Placental epithelial cell (primary cell): ENCODE data around the gene KDM3B. TPM values are rescaled to one million over a fixed set of nuclear protein-coding genes. Genes with fewer than 3 reads are reported as not detected.

Source experiments
- small RNA-seq: library from RNA; depleted of rRNA; stranded (forward); fragments of <200 nt; gene quantifications from one replicate; pipeline ENCODE3, GENCODE V24; 2012
- total RNA-seq: library from RNA; depleted of rRNA; stranded (reverse); fragments of >200 nt; gene quantifications from 2 replicates; pipeline ENCODE4 v1.2.3, GENCODE V29; 2012

KDM3B gene, protein sequence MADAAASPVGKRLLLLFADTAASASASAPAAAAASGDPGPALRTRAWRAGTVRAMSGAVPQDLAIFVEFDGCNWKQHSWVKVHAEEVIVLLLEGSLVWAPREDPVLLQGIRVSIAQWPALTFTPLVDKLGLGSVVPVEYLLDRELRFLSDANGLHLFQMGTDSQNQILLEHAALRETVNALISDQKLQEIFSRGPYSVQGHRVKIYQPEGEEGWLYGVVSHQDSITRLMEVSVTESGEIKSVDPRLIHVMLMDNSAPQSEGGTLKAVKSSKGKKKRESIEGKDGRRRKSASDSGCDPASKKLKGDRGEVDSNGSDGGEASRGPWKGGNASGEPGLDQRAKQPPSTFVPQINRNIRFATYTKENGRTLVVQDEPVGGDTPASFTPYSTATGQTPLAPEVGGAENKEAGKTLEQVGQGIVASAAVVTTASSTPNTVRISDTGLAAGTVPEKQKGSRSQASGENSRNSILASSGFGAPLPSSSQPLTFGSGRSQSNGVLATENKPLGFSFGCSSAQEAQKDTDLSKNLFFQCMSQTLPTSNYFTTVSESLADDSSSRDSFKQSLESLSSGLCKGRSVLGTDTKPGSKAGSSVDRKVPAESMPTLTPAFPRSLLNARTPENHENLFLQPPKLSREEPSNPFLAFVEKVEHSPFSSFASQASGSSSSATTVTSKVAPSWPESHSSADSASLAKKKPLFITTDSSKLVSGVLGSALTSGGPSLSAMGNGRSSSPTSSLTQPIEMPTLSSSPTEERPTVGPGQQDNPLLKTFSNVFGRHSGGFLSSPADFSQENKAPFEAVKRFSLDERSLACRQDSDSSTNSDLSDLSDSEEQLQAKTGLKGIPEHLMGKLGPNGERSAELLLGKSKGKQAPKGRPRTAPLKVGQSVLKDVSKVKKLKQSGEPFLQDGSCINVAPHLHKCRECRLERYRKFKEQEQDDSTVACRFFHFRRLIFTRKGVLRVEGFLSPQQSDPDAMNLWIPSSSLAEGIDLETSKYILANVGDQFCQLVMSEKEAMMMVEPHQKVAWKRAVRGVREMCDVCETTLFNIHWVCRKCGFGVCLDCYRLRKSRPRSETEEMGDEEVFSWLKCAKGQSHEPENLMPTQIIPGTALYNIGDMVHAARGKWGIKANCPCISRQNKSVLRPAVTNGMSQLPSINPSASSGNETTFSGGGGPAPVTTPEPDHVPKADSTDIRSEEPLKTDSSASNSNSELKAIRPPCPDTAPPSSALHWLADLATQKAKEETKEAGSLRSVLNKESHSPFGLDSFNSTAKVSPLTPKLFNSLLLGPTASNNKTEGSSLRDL (N-terminal part only)
- 65.1 and 75.0 TPM in 2 replicates for total RNA-seq

GRCh38 chr5:138352071-138352721 is at the start of gene KDM3B:
Gene KDM3B (plus strand): TSS chr5:138352685. CDS start chr5:138352796, 111 bp downstream.

GRCh38 chr5:138331449-138332368 is 20.8 kb upstream of the KDM3B start, which contains the start of gene CDC25C:
Gene CDC25C (minus strand): TSS chr5:138331804. CDS start chr5:138331180, 624 bp downstream.

GRCh38 chr5:138337685-138338410 is 14.6 kb upstream of the KDM3B start, which contains the start of gene FAM53C:
Gene FAM53C (plus strand): TSS chr5:138338266. CDS start chr5:138341336, 3,070 bp downstream.

DNA sequence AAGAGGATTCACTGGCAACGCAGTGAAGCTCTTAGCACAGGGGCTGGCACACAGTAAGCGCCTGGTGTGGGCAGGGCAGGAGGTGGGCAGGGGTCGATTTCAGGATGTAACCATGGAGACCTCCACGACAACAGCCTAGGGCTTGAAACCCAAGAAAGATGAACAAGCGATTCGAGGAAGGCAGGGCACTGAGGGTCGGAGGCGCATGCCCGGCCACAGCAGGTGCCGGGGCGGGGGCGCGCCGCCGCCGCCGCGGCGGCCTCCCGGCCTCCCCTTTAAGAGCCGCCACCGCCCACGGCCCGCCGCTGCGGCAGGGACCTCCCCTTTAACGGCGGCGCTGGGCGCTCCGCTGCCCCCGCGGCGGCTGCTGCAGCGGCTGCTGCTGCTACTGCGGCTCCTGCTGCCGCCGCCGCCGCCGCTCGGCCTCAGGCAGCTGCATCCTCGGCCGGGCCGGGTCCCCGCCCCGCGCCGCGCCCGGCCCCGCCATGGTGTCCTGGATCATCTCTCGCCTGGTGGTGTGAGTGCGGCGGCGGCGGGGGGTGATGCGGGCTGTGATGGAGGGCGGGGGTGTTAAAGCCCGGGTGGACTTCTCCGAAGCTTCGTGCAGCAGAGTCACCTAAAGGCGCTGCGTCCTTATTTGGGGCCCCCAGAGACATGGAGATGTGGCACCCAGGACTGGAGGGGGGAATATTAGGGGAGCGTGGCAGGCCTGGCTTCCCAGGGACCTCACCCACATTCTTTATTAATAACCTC is 86.4 kb downstream of the KDM3B start, which contains the start of gene REEP2:
TSS of gene REEP2 (plus strand) at position 334 of the 753 bp plus-strand sequence. CDS start at position 486, 152 bp downstream.

GRCh38 chr5:138465261-138466124 is 113.0 kb downstream of the KDM3B start, which contains the start of gene EGR1:
Gene EGR1 (plus strand): TSS chr5:138465479. CDS start chr5:138465762, 283 bp downstream.

Small RNA genes within 50 kb of the gene (small RNA-seq; reads per million reads assigned to genes)
- gene AC113403.1 = not detected

Other genes with a start within 250 kb of the KDM3B start
- gene NME5, start 213.3 kb upstream of the KDM3B start, total RNA-seq = 0.43 and 1.6 TPM in 2 replicates
- gene BRD8, start 174.1 kb upstream of the KDM3B start, total RNA-seq = 26.8 and 36.5 TPM in 2 replicates
- 9.8 and 18.5 TPM in 2 replicates for gene KIF20A, start 173.6 kb upstream of the KDM3B start, total RNA-seq
- 31.8 and 38.6 TPM in 2 replicates for gene CDC23, start 139.4 kb upstream of the KDM3B start, total RNA-seq
- gene GFRA3, start 78.1 kb upstream of the KDM3B start, total RNA-seq = not detected in 2 replicates
- gene CDC25C, start 20.9 kb upstream of the KDM3B start, total RNA-seq = 2.4 and 4.1 TPM in 2 replicates
- 38.6 and 42.0 TPM in 2 replicates for gene FAM53C, start 14.4 kb upstream of the KDM3B start, total RNA-seq
- 0.11 and 0.79 TPM in 2 replicates for gene REEP2, start 86.4 kb downstream of the KDM3B start, total RNA-seq
- 11.4 and 17.3 TPM in 2 replicates for gene EGR1, start 112.8 kb downstream of the KDM3B start, total RNA-seq
- gene ETF1, start 190.6 kb downstream of the KDM3B start, total RNA-seq = 51.4 and 94.9 TPM in 2 replicates
- gene HSPA9, start 222.7 kb downstream of the KDM3B start, total RNA-seq = 143 and 225 TPM in 2 replicates